ENCODE results near the gene CACFD1. TPM values are rescaled to one million over a fixed set of nuclear protein-coding genes. Genes with fewer than 3 reads are reported as not detected.

The CACFD1 gene
- total RNA-seq, 1 experiment from 2014 or later, result 15.1 TPM

DNA sequence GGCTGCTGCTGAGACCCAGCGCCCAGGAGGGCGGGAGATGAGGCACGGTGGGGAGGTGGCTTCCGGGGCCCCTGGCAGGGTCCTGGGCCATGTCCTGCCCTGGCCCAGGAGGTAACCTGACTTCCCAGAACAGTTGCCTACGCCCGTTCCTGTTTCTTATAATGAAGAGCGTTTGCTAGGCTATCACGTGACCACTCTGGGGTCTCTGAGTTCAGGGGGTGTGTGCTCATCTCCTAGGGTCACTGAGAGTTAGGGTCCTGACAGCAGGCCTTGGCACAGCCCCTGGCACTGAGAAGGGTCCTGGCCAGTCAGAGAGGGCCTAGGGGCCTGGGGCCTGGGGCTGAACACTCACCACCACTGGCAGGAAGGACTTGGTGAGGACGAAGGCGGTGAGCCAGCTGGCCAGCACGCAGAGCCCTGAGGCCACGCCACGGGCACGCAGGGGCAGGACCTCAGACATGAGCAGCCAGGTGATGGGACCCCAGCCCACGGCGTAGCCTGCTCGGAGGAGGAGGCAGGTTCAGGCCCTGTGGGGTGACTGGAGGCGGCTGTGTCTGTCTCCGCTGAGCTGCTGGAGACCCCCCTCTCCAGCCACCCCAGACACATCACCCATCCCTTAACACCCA, 13.1 kb downstream of the CACFD1 start:
- H3K27ac Mint-ChIP-seq (ENCODE audit: unreplicated experiment), result no peak overlapping the region
- intact Hi-C loops (cut with micrococcal nuclease; ENCODE audit: unreplicated experiment), result no loop called here
- BruUV-seq (replicated peaks), result no TSS peak
- TF ChIP-seq CTCF (IDR thresholded peaks at IDR 0.05; ENCODE audit: unreplicated experiment), result no peak
- H3K27me3 Mint-ChIP-seq (ENCODE audit: unreplicated experiment), result no peaks in the 10 kb centered on the region
- H3K4me1 Mint-ChIP-seq (ENCODE audit: low read depth, unreplicated experiment), result no peaks in the 10 kb centered on the region
- H3K4me3 Mint-ChIP-seq (ENCODE audit: low read depth, unreplicated experiment), result no peak overlapping the region
- DNase-seq, result no peak
- peaks cover 42% of the 10 kb centered on the region for H3K36me3 Mint-ChIP-seq (ENCODE audit: insufficient read depth, unreplicated experiment)
- CTCF ChIA-PET, result no interaction called here
- no peaks in the 10 kb centered on the region for H3K9me3 Mint-ChIP-seq (ENCODE audit: low read depth, unreplicated experiment)

DNA sequence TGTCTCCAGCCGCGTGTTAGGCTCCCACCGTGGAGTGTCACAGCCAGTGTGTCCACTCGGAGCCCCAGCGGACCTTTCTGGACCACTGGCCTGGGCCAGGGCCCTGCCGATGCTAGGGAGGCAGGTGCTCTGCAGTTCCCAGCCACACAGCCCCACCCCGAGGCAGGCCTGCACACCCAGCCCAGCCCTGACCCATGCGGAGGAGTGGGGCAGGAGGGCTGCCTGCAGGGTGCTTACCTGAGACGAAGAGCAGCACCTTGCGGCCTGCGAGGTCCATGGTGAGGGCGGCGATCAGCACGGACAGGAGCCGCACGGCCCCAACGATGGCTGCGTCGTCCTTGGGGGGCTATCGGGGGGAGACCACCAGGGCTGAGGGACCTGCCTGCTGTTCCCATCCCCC, 14.0 kb downstream of the CACFD1 start:
- no TSS peak for BruUV-seq (replicated peaks)
- intact Hi-C loops (cut with micrococcal nuclease; ENCODE audit: unreplicated experiment), result no loop called here
- Mint-ChIP-seq H3K27ac (ENCODE audit: unreplicated experiment) (no peak overlapping the region), H3K4me1 (ENCODE audit: low read depth, unreplicated experiment) (no peaks in the 10 kb centered on the region), H3K36me3 (ENCODE audit: insufficient read depth, unreplicated experiment) (peaks cover 46% of the 10 kb centered on the region), H3K27me3 (ENCODE audit: unreplicated experiment) (no peaks in the 10 kb centered on the region), H3K9me3 (ENCODE audit: low read depth, unreplicated experiment) (no peaks in the 10 kb centered on the region), H3K4me3 (ENCODE audit: low read depth, unreplicated experiment) (no peak overlapping the region)
- CTCF ChIA-PET, result no interaction called here
- no peak for DNase-seq
- TF ChIP-seq CTCF (IDR thresholded peaks at IDR 0.05; ENCODE audit: unreplicated experiment), result no peak

- peaks cover 43% of the 10 kb centered on the region for H3K36me3 Mint-ChIP-seq (ENCODE audit: insufficient read depth, unreplicated experiment)
- H3K27me3 Mint-ChIP-seq (ENCODE audit: unreplicated experiment), result no peaks in the 10 kb centered on the region
- no peak overlapping the region for H3K4me3 Mint-ChIP-seq (ENCODE audit: low read depth, unreplicated experiment)
- no peak overlapping the region for H3K27ac Mint-ChIP-seq (ENCODE audit: unreplicated experiment)
- H3K4me1 Mint-ChIP-seq (ENCODE audit: low read depth, unreplicated experiment), result no peaks in the 10 kb centered on the region
- intact Hi-C loops (cut with micrococcal nuclease; ENCODE audit: unreplicated experiment), result no loop called here
- CTCF ChIA-PET, result no interaction called here
- H3K9me3 Mint-ChIP-seq (ENCODE audit: low read depth, unreplicated experiment), result no peaks in the 10 kb centered on the region
- no peak for TF ChIP-seq CTCF (IDR thresholded peaks at IDR 0.05; ENCODE audit: unreplicated experiment)
- no TSS peak for BruUV-seq (replicated peaks)
- no peak for DNase-seq
Measured at GRCh38 chr9:133474215-133474614, 14.4 kb downstream of the CACFD1 start.

GRCh38 chr9:133474853-133475252, 15.1 kb downstream of the CACFD1 start:
- no peak overlapping the region for H3K4me3 Mint-ChIP-seq (ENCODE audit: low read depth, unreplicated experiment)
- H3K9me3 Mint-ChIP-seq (ENCODE audit: low read depth, unreplicated experiment), result no peaks in the 10 kb centered on the region
- BruUV-seq (replicated peaks), result no TSS peak
- no peak for DNase-seq
- H3K27ac Mint-ChIP-seq (ENCODE audit: unreplicated experiment), result no peak overlapping the region
- CTCF ChIA-PET, result no interaction called here
- TF ChIP-seq CTCF (IDR thresholded peaks at IDR 0.05; ENCODE audit: unreplicated experiment), result no peak
- intact Hi-C loops (cut with micrococcal nuclease; ENCODE audit: unreplicated experiment), result no loop called here
- H3K36me3 Mint-ChIP-seq (ENCODE audit: insufficient read depth, unreplicated experiment), result peaks cover 36% of the 10 kb centered on the region
- H3K27me3 Mint-ChIP-seq (ENCODE audit: unreplicated experiment), result no peaks in the 10 kb centered on the region
- no peaks in the 10 kb centered on the region for H3K4me1 Mint-ChIP-seq (ENCODE audit: low read depth, unreplicated experiment)

Measured in Calu3 (cell line).